Endothelial cell of umbilical vein (primary cell): ENCODE measurements around the gene PRKCZ. TPM values are rescaled to one million over a fixed set of nuclear protein-coding genes. Genes with fewer than 3 reads are reported as not detected.

ENCODE experiments used
- BruUV-seq: library from RNA; stranded (reverse); fragments of 400-500 nt; replicated peaks from 2 replicates; lab custom pipeline; 2021; lab: Mats Ljungman, UMichigan
- CTCF ChIA-PET: fragments of 300-600, 350-600 bp; sonication (Branson Sonifier 250); formaldehyde crosslinking; loops from one replicate; lab custom pipeline; 2021; ENCODE audit warnings: antibody characterized with exemption, inconsistent platforms; lab: Charles Lee
- POLR2A ChIA-PET: fragments of 300-600, 350-600 bp; sonication (Branson Sonifier 250); formaldehyde crosslinking; loops from one replicate; lab custom pipeline; 2021; ENCODE audit warnings: antibody characterized with exemption, inconsistent platforms; lab: Charles Lee
- DNase-seq: peaks from one replicate; pipeline ENCODE4 v3.0.0-alpha.2; 2011; ENCODE audit warnings: low read depth, low spot score
- FAIRE-seq: peaks from 2 replicates; lab custom pipeline; 2011; peaks lifted over from hg19 to GRCh38; lab: Jason Lieb, UNC
- H2AFZ ChIP-seq: 2 replicates; pipeline ENCODE4 v1.6.0; 2012; ENCODE audit warnings: low read depth, low read length, control low read depth, inconsistent platforms
- H3K27ac ChIP-seq: 2 replicates; pipeline ENCODE4 v1.5.1; 2011; ENCODE audit warnings: low read depth, mild to moderate bottlenecking, control low read depth, low read length, moderate library complexity; ENCODE audit not compliant: insufficient read depth
- H3K27me3 ChIP-seq, 2 experiments: 2 replicates each; pipeline versions ENCODE4 v1.6.0 to v1.6.1; 2011; ENCODE audit warnings: low read length in 2 of 2, mixed read lengths in 1 of 2; ENCODE audit not compliant: control insufficient read depth in 2 of 2, insufficient read depth in 2 of 2
- H3K36me3 ChIP-seq, 2 experiments: 2 replicates in 1 of 2; 3 replicates in 1 of 2; pipeline ENCODE4 v1.5.1; 2011; ENCODE audit warnings: low read length in 2 of 2, mild to moderate bottlenecking in 1 of 2, moderate library complexity in 1 of 2; ENCODE audit not compliant: control insufficient read depth in 2 of 2, insufficient read depth in 2 of 2; ENCODE audit errors: extremely low read depth in 1 of 2
- H3K4me1 ChIP-seq: 3 replicates; pipeline ENCODE4 v1.5.1; 2011; ENCODE audit warnings: mild to moderate bottlenecking, low read length; ENCODE audit not compliant: control insufficient read depth, insufficient read depth; ENCODE audit errors: extremely low read depth
- H3K4me2 ChIP-seq: 2 replicates; pipeline ENCODE4 v1.6.1; 2011; ENCODE audit warnings: low read length, control low read depth, mixed read lengths; ENCODE audit not compliant: insufficient read depth
- H3K4me3 ChIP-seq, 3 experiments: fragments of 200-600 bp in 1 of 3; sonication (generic), shearing (Covaris generic) in 1 of 3; replicated peaks in 1 of 3; 2 replicates each; pipeline ENCODE4 v1.5.1; 2011 to 2016; ENCODE audit warnings: control low read depth in 3 of 3, low read length in 3 of 3, mild to moderate bottlenecking in 2 of 3, inconsistent platforms in 1 of 3, low read depth in 1 of 3, moderate library complexity in 1 of 3; ENCODE audit not compliant: insufficient read depth in 1 of 3
- H3K79me2 ChIP-seq: 2 replicates; pipeline ENCODE4 v1.6.0; 2012; ENCODE audit warnings: low read length, inconsistent platforms; ENCODE audit not compliant: control insufficient read depth, insufficient read depth
- H3K9ac ChIP-seq: replicated peaks from 2 replicates; pipeline ENCODE3; 2011; ENCODE audit warnings: low read length, control low read depth; ENCODE audit not compliant: insufficient read depth; ENCODE audit errors: extremely low read depth
- H3K9me1 ChIP-seq: replicated peaks from 3 replicates; pipeline ENCODE4 v1.6.0; 2011; ENCODE audit warnings: mild to moderate bottlenecking, low read length; ENCODE audit not compliant: control insufficient read depth, insufficient read depth; ENCODE audit errors: extremely low read depth
- H3K9me3 ChIP-seq: replicated peaks from 2 replicates; pipeline ENCODE4 v1.5.1; 2012; ENCODE audit warnings: low read length, inconsistent platforms; ENCODE audit not compliant: control insufficient read depth, insufficient read depth
- H4K20me1 ChIP-seq: replicated peaks from 2 replicates; pipeline ENCODE3; 2011; ENCODE audit warnings: mild to moderate bottlenecking, low read length; ENCODE audit not compliant: control insufficient read depth, insufficient read depth; ENCODE audit errors: extremely low read depth
- EZH2 ChIP-seq: IDR thresholded peaks from 2 replicates; pipeline ENCODE4 v1.6.1; 2012; ENCODE audit warnings: borderline replicate concordance, low read depth, mild to moderate bottlenecking, moderate library complexity, low read length, inconsistent platforms; ENCODE audit not compliant: severe bottlenecking
- FOS ChIP-seq: IDR thresholded peaks from 2 replicates; pipeline ENCODE4 v1.6.1; 2011; ENCODE audit warnings: mild to moderate bottlenecking, low read length, moderate library complexity, borderline replicate concordance; ENCODE audit not compliant: insufficient read depth
- GATA2 ChIP-seq: IDR thresholded peaks from 2 replicates; pipeline ENCODE4 v1.7.0; 2011; ENCODE audit warnings: low read depth, mild to moderate bottlenecking, moderate library complexity, mixed read lengths, low read length; ENCODE audit not compliant: insufficient read length, insufficient read depth
- JUN ChIP-seq: IDR thresholded peaks from 2 replicates; pipeline ENCODE4 v1.6.1; 2011; ENCODE audit warnings: borderline replicate concordance, low read depth; ENCODE audit not compliant: insufficient read length, insufficient read depth
- MYC ChIP-seq: IDR thresholded peaks from one replicate; pipeline ENCODE4 v1.6.1; 2011; ENCODE audit warnings: mild to moderate bottlenecking, low read depth, low read length
- POLR2A ChIP-seq: IDR thresholded peaks from 2 replicates; pipeline ENCODE4 v1.6.1; 2012; ENCODE audit warnings: low read depth, mild to moderate bottlenecking, control low read depth, low read length
- POLR2AphosphoS5 ChIP-seq: IDR thresholded peaks from 2 replicates; pipeline ENCODE4 v1.6.1; 2012; ENCODE audit warnings: low read depth, mild to moderate bottlenecking, control low read depth, low read length, moderate library complexity; ENCODE audit not compliant: insufficient read depth
- dilution Hi-C: fragments of 300-500 bp; cut with MboI; formaldehyde crosslinking; loops from one replicate; pipeline ENCODE4 v1.15.0; 2019; ENCODE audit warnings: low sequenced_read_pairs; ENCODE audit not compliant: extremely low pct_ligation_motif_present
- intact Hi-C: fragments of 100-400 bp; cut with micrococcal nuclease; formaldehyde crosslinking; loops from one replicate; pipeline ENCODE4 v1.10.0; 2022
- polyA plus RNA-seq, 4 experiments: library from polyadenylated mRNA; depleted of rRNA in 3 of 4; stranded (reverse) in 3 of 4; unstranded in 1 of 4; fragments of >200 nt; gene quantifications; 2 replicates each; pipeline versions ENCODE4 v1.2.1 to v1.2.3, GENCODE V29; 2011 to 2012; ENCODE audit warnings: missing spikeins in 1 of 4
- total RNA-seq: library from RNA; stranded (reverse); gene quantifications from 2 replicates; pipeline ENCODE4 v1.2.3, GENCODE V29; 2021
- TF ChIP-seq, protein P1 (sequence below), 2 donors: IDR thresholded peaks; 1 replicate in 1 of 2; 2 replicates in 1 of 2; pipeline ENCODE4 v1.5.1; 2011; ENCODE audit warnings: low read length in 2 of 2, mild to moderate bottlenecking in 2 of 2, moderate library complexity in 2 of 2, control low read depth in 1 of 2, inconsistent platforms in 1 of 2, low read depth in 1 of 2; ENCODE audit not compliant: insufficient read depth in 1 of 2; ENCODE audit errors: extremely low read depth in 1 of 2
- TF ChIP-seq, protein P2 (sequence below): IDR thresholded peaks from 2 replicates; pipeline ENCODE4 v1.6.1; 2011; ENCODE audit not compliant: insufficient read depth, insufficient read length

PRKCZ gene
- total and polyA plus RNA-seq, 2 donors (not counting 3 experiments of a cell fraction or from before 2014, with no cell fraction given) = 0.22 to 1.7 TPM

DNA sequence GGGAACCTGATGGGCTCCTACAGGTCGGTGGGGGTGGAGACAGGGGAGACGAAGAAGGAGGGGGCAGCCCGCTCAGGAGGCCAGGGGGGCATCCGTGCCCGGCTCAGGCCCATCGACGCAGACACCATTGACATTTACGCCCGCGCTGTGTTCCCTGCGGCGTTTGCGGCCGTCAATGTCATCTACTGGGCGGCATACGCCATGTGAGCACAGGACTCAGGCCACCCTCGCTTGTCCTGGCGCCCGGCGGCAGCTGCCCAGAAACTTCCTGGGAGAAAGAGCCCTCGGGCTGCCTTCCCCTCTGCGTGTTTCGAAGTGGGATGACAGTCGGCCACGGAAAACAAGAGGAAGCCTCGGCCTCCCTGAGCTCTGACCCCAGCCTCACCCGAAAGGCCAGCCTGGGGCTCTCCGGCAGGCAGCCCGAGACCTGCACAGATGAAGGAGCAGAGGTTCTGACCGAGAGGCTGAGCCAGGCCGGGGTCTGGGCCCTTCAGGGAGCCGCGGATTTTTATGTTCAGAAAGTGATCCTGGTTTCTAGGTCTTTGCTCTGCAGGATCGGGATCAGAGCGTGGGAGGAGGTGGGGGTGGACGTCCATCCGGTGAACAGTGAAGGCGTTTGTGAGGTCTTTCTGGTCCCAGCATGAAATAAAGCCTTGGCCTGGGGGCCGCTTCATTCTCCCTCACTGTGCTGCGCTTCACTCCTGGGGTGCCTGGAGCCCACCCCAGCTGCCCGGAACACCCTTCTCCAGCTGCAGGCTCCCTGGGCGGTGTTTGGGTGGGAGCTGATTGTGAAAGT lies 19.9 kb upstream of the PRKCZ start:
- FAIRE-seq (no peak), DNase-seq (no peak)
- no TSS peak for BruUV-seq
- Histone ChIP-seq H3K4me2 (no peak overlapping the region), H3K36me3 (no peaks in the 10 kb centered on the region), H3K27me3 (no peaks in the 10 kb centered on the region), H2AFZ (no peak overlapping the region), H3K9me3 (no peaks in the 10 kb centered on the region), H3K79me2 (no peaks in the 10 kb centered on the region), H3K4me1 (no peaks in the 10 kb centered on the region), H4K20me1 (no peaks in the 10 kb centered on the region), H3K9me1 (no peaks in the 10 kb centered on the region), H3K4me3 (no peak overlapping the region), H3K9ac (no peak overlapping the region), H3K27ac (no peak overlapping the region)
- ChIA-PET POLR2A (no interaction called here), CTCF (interaction anchor here (4.7 kb wide), 1 partner anchor 14 kb away, joined by 19 read pairs; no protein-coding TSS in a partner anchor)
- TF ChIP-seq, protein P1, sequence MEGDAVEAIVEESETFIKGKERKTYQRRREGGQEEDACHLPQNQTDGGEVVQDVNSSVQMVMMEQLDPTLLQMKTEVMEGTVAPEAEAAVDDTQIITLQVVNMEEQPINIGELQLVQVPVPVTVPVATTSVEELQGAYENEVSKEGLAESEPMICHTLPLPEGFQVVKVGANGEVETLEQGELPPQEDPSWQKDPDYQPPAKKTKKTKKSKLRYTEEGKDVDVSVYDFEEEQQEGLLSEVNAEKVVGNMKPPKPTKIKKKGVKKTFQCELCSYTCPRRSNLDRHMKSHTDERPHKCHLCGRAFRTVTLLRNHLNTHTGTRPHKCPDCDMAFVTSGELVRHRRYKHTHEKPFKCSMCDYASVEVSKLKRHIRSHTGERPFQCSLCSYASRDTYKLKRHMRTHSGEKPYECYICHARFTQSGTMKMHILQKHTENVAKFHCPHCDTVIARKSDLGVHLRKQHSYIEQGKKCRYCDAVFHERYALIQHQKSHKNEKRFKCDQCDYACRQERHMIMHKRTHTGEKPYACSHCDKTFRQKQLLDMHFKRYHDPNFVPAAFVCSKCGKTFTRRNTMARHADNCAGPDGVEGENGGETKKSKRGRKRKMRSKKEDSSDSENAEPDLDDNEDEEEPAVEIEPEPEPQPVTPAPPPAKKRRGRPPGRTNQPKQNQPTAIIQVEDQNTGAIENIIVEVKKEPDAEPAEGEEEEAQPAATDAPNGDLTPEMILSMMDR (IDR thresholded peaks at IDR 0.05; ENCODE audit: extremely low read depth in 1 of 2, insufficient read depth in 1 of 2, low read depth in 1 of 2, low read length in 2 of 2) = no peak
- TF ChIP-seq GATA2 (no peak), FOS (no peak), POLR2A (no peak), EZH2 (no peak), MYC (no peak), JUN (no peak), POLR2AphosphoS5 (no peak)
- TF ChIP-seq, protein P2, sequence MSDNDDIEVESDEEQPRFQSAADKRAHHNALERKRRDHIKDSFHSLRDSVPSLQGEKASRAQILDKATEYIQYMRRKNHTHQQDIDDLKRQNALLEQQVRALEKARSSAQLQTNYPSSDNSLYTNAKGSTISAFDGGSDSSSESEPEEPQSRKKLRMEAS = no peak
- intact Hi-C loops (no loop called here), dilution Hi-C loops (no loop called here)
